SU-DHL-6 (cell line): ENCODE results near the gene OR8D1.

Experiments
- EZH2phosphoT487 ChIP-seq: fragments of 200-600 bp; sonication (generic), shearing (Covaris generic); conservative IDR thresholded peaks from 2 replicates; pipeline ENCODE4 v1.6.1; 2018; ENCODE audit warnings: mild to moderate bottlenecking, antibody characterized with exemption, low read length, moderate library complexity, mixed read lengths
- TF ChIP-seq, protein P1 (sequence below): fragments of 200-600 bp; sonication (generic); IDR thresholded peaks from one replicate; pipeline ENCODE4 v1.5.1; 2017; ENCODE audit warnings: antibody characterized with exemption, mild to moderate bottlenecking, low read length, moderate library complexity; ENCODE audit not compliant: insufficient read depth, poor library complexity, severe bottlenecking

DNA sequence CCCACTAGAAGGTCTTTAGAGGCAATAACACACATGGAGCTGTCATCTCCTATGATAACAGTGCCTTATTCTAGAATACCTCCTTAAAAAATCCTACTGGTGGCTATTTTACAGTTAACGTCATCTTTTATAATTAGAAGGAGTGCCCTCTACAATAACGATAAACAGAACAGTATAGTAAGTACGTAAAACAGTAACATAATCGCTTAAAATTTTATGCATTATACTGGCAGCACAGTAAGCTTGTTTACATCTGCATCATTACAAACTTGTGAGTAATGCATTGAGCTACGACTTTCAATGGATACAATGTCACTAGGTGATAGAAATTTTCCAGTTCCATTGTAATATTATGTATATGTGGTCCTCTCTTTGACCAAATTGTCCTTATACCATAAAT, 30.6 kb upstream of the OR8D1 start:
- TF ChIP-seq, protein P1, sequence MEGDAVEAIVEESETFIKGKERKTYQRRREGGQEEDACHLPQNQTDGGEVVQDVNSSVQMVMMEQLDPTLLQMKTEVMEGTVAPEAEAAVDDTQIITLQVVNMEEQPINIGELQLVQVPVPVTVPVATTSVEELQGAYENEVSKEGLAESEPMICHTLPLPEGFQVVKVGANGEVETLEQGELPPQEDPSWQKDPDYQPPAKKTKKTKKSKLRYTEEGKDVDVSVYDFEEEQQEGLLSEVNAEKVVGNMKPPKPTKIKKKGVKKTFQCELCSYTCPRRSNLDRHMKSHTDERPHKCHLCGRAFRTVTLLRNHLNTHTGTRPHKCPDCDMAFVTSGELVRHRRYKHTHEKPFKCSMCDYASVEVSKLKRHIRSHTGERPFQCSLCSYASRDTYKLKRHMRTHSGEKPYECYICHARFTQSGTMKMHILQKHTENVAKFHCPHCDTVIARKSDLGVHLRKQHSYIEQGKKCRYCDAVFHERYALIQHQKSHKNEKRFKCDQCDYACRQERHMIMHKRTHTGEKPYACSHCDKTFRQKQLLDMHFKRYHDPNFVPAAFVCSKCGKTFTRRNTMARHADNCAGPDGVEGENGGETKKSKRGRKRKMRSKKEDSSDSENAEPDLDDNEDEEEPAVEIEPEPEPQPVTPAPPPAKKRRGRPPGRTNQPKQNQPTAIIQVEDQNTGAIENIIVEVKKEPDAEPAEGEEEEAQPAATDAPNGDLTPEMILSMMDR = no peak
- no peak for TF ChIP-seq EZH2phosphoT487
